ENCODE results near the gene CDH23. TPM values are rescaled to one million over a fixed set of nuclear protein-coding genes. Genes with fewer than 3 reads are reported as not detected.

CDH23 gene
- total and polyA plus RNA-seq, 9 of the 15 experiments (the other 6 are each of a cell fraction or from before 2014, with no cell fraction given) = 0.18 to 1.2 (median 0.47) TPM

DNA sequence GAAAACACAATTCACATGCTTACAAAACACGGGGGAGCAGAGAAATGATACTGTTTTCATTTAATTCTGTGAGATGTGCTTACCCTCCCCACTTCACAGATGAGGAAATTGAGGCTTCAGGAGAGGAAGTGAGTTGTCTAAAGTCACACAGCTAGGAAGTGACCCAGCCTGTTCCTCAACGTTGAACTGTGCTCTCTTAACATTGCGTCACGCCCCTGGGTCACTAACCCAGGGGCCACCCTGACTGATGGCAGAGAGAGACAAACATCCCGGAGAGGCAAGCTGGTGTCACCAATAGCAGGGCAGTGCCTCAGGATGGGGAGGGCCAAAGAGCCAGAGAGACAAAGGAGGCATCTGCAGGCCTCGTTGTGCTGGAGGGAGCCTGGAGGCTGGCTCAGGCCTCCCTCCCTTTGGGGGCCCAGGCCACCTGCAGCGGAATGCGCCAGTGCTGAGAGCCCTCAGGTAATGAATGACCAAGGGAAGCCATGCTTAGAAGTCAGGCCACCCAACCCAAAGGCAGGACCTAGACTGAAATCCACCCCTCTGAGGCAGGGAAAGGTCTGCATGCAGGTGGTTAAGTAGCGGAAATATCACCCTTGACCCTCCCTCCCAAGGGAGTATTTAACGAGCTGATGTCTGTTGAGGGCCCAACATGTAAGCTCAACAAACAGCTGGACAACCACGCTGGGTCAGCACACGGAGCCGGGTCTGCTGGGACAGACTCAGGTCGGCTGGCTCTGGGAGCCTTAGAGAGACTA, 241.5 kb downstream of the CDH23 start (continued):
- peak; percentile 8; the same call in 1 of the 2 replicates for TF ChIP-seq ZNF165 (CRISPR knock-in tag; IDR thresholded peaks at IDR 0.05; ENCODE audit: borderline replicate concordance)
- TF ChIP-seq ZNF121 (CRISPR knock-in tag; conservative IDR thresholded peaks at IDR 0.05) = no peak
- no peak for TF ChIP-seq SRSF3 (IDR thresholded peaks at IDR 0.05; ENCODE audit: insufficient read depth, low read length)
- TF ChIP-seq ZNF589 (CRISPR knock-in tag; IDR thresholded peaks at IDR 0.05; ENCODE audit: low read depth) = no peak
- TF ChIP-seq MTA1 (IDR thresholded peaks at IDR 0.05; ENCODE audit: borderline replicate concordance) = 0 out of 2 replicates have a peak, but pooled peaks have one; percentile 30
- TF ChIP-seq KLF13 (tag; IDR thresholded peaks at IDR 0.05; ENCODE audit: borderline replicate concordance, low read depth) = no peak
- no peak for TF ChIP-seq SAFB (IDR thresholded peaks at IDR 0.05; ENCODE audit: borderline replicate concordance, low read depth, low read length)
- no peak for TF ChIP-seq TFAM (CRISPR knock-in tag; conservative IDR thresholded peaks at IDR 0.05)
- TF ChIP-seq, protein P1, sequence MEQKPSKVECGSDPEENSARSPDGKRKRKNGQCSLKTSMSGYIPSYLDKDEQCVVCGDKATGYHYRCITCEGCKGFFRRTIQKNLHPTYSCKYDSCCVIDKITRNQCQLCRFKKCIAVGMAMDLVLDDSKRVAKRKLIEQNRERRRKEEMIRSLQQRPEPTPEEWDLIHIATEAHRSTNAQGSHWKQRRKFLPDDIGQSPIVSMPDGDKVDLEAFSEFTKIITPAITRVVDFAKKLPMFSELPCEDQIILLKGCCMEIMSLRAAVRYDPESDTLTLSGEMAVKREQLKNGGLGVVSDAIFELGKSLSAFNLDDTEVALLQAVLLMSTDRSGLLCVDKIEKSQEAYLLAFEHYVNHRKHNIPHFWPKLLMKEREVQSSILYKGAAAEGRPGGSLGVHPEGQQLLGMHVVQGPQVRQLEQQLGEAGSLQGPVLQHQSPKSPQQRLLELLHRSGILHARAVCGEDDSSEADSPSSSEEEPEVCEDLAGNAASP (IDR thresholded peaks at IDR 0.05) = no peak
- TF ChIP-seq, protein P2, sequence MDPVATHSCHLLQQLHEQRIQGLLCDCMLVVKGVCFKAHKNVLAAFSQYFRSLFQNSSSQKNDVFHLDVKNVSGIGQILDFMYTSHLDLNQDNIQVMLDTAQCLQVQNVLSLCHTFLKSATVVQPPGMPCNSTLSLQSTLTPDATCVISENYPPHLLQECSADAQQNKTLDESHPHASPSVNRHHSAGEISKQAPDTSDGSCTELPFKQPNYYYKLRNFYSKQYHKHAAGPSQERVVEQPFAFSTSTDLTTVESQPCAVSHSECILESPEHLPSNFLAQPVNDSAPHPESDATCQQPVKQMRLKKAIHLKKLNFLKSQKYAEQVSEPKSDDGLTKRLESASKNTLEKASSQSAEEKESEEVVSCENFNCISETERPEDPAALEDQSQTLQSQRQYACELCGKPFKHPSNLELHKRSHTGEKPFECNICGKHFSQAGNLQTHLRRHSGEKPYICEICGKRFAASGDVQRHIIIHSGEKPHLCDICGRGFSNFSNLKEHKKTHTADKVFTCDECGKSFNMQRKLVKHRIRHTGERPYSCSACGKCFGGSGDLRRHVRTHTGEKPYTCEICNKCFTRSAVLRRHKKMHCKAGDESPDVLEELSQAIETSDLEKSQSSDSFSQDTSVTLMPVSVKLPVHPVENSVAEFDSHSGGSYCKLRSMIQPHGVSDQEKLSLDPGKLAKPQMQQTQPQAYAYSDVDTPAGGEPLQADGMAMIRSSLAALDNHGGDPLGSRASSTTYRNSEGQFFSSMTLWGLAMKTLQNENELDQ (CRISPR knock-in tag; IDR thresholded peaks at IDR 0.05; ENCODE audit: borderline replicate concordance) = no peak
- TF ChIP-seq, protein P3, sequence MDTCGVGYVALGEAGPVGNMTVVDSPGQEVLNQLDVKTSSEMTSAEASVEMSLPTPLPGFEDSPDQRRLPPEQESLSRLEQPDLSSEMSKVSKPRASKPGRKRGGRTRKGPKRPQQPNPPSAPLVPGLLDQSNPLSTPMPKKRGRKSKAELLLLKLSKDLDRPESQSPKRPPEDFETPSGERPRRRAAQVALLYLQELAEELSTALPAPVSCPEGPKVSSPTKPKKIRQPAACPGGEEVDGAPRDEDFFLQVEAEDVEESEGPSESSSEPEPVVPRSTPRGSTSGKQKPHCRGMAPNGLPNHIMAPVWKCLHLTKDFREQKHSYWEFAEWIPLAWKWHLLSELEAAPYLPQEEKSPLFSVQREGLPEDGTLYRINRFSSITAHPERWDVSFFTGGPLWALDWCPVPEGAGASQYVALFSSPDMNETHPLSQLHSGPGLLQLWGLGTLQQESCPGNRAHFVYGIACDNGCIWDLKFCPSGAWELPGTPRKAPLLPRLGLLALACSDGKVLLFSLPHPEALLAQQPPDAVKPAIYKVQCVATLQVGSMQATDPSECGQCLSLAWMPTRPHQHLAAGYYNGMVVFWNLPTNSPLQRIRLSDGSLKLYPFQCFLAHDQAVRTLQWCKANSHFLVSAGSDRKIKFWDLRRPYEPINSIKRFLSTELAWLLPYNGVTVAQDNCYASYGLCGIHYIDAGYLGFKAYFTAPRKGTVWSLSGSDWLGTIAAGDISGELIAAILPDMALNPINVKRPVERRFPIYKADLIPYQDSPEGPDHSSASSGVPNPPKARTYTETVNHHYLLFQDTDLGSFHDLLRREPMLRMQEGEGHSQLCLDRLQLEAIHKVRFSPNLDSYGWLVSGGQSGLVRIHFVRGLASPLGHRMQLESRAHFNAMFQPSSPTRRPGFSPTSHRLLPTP (IDR thresholded peaks at IDR 0.05; ENCODE audit: borderline replicate concordance, extremely low read depth, insufficient read length) = no peak
- TF ChIP-seq TEAD1 (CRISPR knock-in tag; IDR thresholded peaks at IDR 0.05) = peak in 1 of 2 experiments; percentile 69; a peak in 2 of 4 replicates
- TF ChIP-seq, protein P4, sequence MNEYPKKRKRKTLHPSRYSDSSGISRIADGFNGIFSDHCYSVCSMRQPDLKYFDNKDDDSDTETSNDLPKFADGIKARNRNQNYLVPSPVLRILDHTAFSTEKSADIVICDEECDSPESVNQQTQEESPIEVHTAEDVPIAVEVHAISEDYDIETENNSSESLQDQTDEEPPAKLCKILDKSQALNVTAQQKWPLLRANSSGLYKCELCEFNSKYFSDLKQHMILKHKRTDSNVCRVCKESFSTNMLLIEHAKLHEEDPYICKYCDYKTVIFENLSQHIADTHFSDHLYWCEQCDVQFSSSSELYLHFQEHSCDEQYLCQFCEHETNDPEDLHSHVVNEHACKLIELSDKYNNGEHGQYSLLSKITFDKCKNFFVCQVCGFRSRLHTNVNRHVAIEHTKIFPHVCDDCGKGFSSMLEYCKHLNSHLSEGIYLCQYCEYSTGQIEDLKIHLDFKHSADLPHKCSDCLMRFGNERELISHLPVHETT (CRISPR knock-in tag; conservative IDR thresholded peaks at IDR 0.05 in 1 of 2, IDR thresholded peaks at IDR 0.05 in 1 of 2) = peak in 1 of 2 experiments; percentile 29; a peak in 1 of 4 replicates
- TF ChIP-seq ZC3H11A (IDR thresholded peaks at IDR 0.05; ENCODE audit: low read depth, low read length) = no peak
- no peak for TF ChIP-seq RAD51 (IDR thresholded peaks at IDR 0.05; ENCODE audit: borderline replicate concordance, low read depth)
- no peak for TF ChIP-seq STAT5B (CRISPR knock-in tag; IDR thresholded peaks at IDR 0.05)
